ENCODE data around the gene PHLDB1.
A peak's percentile ranks its signal among the peaks of the same experiment; 100 is the strongest.

The PHLDB1 gene

DNA sequence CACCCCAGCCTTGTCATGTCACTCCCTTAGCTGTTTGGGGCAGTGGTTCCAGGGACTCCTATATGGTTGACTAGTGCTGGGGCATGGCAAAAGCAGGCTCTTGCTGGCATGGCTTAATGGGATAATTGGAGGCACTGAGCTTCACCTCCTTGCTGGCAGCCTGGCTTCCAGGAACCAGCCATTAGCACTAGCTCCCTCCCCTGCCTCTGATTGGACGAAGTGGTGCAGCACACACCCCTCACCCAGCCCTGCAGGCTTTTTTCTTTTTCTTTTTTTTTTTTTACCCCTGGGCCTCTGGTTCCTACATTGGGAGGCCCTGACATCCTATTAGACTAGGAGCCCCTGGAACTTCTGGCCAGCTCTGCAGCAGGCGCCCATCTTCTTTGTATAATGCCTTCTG lies 18.6 kb downstream of the PHLDB1 start:
- Histone ChIP-seq H3K27ac (no peak overlapping the region), H3K4me3 (no peak overlapping the region)
- no peak for DNase-seq (ENCODE audit: low spot score)
- TF ChIP-seq, protein P1, sequence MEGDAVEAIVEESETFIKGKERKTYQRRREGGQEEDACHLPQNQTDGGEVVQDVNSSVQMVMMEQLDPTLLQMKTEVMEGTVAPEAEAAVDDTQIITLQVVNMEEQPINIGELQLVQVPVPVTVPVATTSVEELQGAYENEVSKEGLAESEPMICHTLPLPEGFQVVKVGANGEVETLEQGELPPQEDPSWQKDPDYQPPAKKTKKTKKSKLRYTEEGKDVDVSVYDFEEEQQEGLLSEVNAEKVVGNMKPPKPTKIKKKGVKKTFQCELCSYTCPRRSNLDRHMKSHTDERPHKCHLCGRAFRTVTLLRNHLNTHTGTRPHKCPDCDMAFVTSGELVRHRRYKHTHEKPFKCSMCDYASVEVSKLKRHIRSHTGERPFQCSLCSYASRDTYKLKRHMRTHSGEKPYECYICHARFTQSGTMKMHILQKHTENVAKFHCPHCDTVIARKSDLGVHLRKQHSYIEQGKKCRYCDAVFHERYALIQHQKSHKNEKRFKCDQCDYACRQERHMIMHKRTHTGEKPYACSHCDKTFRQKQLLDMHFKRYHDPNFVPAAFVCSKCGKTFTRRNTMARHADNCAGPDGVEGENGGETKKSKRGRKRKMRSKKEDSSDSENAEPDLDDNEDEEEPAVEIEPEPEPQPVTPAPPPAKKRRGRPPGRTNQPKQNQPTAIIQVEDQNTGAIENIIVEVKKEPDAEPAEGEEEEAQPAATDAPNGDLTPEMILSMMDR (IDR thresholded peaks at IDR 0.05), result no peak

DNA sequence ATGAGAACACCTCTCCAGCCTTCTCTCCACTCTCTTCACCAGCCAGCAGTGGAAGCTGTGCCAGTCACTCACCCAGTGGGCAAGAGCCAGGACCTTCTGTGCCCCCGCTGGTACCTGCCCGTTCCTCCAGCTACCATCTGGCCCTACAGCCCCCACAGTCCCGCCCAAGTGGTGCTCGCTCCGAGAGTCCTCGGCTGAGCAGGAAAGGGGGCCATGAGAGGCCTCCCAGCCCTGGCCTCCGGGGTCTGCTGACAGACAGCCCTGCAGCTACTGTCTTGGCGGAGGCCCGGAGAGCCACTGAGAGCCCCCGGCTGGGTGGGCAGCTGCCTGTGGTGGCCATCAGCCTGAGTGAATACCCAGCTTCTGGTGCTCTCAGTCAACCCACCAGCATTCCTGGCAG lies 20.2 kb downstream of the PHLDB1 start:
- DNase-seq (ENCODE audit: low spot score), result no peak
- peak overlapping the region in 1 of 2 donors; percentile 50 for H3K27ac ChIP-seq
- TF ChIP-seq, protein P1 (IDR thresholded peaks at IDR 0.05), result no peak
- no peak overlapping the region for H3K4me3 ChIP-seq

- peak overlapping the region in 1 of 2 donors; percentile 50 for H3K27ac ChIP-seq
- TF ChIP-seq, protein P1 (IDR thresholded peaks at IDR 0.05), result no peak
- no peak for DNase-seq (ENCODE audit: low spot score)
- H3K4me3 ChIP-seq, result no peak overlapping the region
These were observed 20.6 kb downstream of the PHLDB1 start for GRCh38 chr11:118628031-118628430.

- no peak for DNase-seq (ENCODE audit: low spot score)
- Histone ChIP-seq H3K27ac (peak overlapping the region in 1 of 2 donors; percentile 50), H3K4me3 (no peak overlapping the region)
- TF ChIP-seq, protein P1 (IDR thresholded peaks at IDR 0.05), result no peak
These were observed 21.0 kb downstream of the PHLDB1 start for GRCh38 chr11:118628432-118628831.

DNA sequence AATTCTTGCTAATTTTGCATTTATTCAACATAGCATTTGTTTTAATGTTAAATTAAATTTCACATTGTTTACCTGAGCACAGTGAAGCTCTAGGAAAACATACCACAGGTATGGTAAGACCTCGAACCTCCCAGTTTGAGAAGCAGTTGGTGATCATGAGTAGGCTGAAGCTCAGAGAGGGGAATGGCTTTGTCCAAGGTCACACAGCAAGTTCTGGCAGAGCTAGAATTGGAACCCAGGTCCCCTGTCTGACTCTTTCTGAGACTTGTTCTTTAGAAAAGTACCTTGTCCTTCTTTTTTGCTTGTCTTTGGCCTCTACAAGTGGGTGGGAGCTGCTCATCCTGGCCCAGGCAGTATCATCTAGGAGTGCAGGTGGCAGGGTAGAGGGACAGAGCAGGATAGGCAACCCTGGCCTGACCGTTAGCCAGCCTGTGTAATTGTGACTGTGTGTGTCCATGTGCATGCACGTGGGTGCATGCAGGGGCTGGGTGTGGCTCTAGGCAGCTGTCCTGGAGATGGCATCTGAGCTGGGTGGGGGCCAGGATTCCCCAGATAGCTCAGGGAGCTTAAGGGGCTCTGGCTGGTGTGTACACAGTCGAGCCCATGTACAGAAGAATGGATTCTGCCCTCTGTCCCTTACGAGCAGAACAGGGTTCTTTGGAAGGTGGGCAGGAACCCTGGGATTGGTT lies 21.6 kb downstream of the PHLDB1 start:
- Histone ChIP-seq H3K4me3 (no peak overlapping the region), H3K27ac (peak overlapping the region in 1 of 2 donors; percentile 50)
- DNase-seq (ENCODE audit: low spot score), result no peak
- TF ChIP-seq, protein P1 (IDR thresholded peaks at IDR 0.05), result no peak

DNA sequence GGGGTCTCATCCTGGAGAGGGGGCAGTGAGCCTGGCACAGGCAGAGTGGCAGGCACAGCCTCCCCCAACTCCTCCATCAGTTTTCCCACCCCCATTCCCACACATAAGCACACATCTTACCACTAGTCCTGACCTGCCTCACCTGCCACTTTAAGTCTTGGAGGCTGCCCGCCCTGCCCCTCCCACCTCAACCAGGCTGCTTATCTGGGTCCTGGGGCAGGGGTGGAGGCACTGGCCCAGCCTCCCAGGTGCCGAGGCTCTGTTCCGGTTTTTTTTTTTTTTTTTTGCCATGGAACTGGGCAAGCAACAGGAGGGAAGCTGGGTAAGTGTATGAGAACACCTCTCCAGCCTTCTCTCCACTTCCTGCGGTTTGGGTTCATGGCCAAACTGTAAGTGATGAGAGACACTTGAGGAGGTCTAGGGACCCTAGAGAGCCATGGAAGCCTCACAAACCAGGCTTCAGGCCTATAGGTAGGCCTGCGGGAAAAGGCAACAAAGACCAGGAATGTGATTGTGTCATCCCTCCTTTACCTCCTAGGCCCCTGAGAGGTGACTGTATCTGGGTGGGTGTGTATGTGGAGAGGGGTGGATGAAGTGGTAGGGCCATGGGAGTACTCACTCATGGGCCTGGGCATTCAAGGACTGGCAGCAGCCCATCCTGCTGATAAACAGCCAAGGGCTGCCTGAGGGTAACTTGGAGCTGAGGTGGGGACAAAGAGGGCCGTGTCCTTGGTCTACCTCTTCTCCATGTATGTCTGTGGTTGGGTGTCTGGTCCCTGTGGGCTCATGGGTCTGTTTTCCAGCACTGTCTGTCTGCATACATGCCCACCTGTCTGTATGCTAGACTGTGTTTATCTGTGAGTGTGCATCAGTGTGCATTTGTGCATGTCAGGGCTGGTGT lies 22.6 kb downstream of the PHLDB1 start:
- no peak for DNase-seq (ENCODE audit: low spot score)
- TF ChIP-seq, protein P1 (IDR thresholded peaks at IDR 0.05), result no peak
- H3K27ac ChIP-seq, result peak overlapping the region in 1 of 2 donors; percentile 50
- no peak overlapping the region for H3K4me3 ChIP-seq
